ENCODE measurements around the gene RFLNA. TPM values are rescaled to one million over a fixed set of nuclear protein-coding genes. Genes with fewer than 3 reads are reported as not detected.

RFLNA gene
- total RNA-seq, 1 donor from 2014 or later = 1.0 TPM

DNA sequence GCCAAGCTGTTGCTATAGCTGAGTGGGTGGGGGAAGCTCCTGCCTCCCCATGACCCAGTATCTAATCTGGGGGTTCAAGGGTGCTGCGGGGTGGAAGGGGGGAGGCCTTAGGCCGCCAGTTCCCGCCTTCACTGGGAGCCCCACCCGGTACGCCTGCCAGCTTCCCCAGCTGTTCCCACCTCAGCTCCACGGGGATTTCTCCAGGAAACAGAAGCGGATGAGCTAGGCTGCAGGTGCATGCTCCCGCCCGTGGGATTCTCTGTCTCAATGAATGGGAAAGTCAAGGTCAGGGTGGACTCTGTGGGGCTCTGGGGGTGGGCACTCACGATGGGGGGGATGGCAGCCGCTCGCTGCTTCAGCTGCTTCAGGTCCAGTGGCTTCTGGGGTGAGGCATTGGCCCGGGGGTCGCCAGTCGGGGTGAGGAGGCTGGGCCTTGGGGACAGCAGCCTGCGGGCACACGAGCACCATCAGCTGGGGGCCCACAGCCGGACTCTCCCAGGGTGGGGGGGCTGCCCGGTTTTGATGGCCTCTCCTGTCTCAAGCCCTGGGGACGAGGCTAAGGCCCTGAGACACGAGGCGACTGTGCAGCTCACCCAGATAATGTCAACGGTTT is 68.6 kb downstream of the RFLNA start:
- Mint-ChIP-seq H3K9me3 (ENCODE audit: low read depth) (no peaks in the 10 kb centered on the region), H3K4me1 (ENCODE audit: low read depth) (peaks cover 17% of the 10 kb centered on the region), H3K4me3 (ENCODE audit: unreplicated experiment) (no peak overlapping the region), H3K36me3 (ENCODE audit: low read depth) (peaks cover 12% of the 10 kb centered on the region), H3K27ac (ENCODE audit: unreplicated experiment) (no peak overlapping the region), H3K27me3 (ENCODE audit: low read depth) (no peaks in the 10 kb centered on the region)
- TF ChIP-seq, protein P1, sequence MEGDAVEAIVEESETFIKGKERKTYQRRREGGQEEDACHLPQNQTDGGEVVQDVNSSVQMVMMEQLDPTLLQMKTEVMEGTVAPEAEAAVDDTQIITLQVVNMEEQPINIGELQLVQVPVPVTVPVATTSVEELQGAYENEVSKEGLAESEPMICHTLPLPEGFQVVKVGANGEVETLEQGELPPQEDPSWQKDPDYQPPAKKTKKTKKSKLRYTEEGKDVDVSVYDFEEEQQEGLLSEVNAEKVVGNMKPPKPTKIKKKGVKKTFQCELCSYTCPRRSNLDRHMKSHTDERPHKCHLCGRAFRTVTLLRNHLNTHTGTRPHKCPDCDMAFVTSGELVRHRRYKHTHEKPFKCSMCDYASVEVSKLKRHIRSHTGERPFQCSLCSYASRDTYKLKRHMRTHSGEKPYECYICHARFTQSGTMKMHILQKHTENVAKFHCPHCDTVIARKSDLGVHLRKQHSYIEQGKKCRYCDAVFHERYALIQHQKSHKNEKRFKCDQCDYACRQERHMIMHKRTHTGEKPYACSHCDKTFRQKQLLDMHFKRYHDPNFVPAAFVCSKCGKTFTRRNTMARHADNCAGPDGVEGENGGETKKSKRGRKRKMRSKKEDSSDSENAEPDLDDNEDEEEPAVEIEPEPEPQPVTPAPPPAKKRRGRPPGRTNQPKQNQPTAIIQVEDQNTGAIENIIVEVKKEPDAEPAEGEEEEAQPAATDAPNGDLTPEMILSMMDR (IDR thresholded peaks at IDR 0.05) = no peak
- DNase-seq (ENCODE audit: low spot score) = no peak

DNA sequence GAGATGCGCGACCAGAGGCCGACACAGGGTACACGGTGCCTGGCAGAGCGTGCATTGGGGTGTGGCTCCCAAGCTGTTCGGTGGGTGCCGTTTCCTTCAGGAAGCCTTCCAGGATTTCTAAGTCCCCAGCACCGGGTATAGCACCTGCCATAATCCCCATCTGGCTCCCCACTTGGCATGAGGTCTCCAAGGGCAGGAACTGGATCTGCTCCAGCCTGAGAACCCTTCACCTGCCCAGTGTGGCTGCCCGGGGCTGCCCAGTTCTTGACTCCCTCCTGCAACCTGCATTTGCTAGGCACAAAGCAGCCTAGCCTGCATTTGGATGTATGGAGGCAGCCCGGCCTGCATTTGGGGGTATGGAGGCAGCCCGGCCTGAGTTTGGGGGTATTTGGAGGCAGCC is 69.7 kb downstream of the RFLNA start:
- Mint-ChIP-seq H3K27ac (ENCODE audit: unreplicated experiment) (peak overlapping the region; percentile 49), H3K27me3 (ENCODE audit: low read depth) (no peaks in the 10 kb centered on the region), H3K36me3 (ENCODE audit: low read depth) (peaks cover 15% of the 10 kb centered on the region), H3K4me3 (ENCODE audit: unreplicated experiment) (no peak overlapping the region), H3K9me3 (ENCODE audit: low read depth) (no peaks in the 10 kb centered on the region), H3K4me1 (ENCODE audit: low read depth) (peaks cover 26% of the 10 kb centered on the region)
- TF ChIP-seq, protein P1 (IDR thresholded peaks at IDR 0.05) = no peak
- no peak for DNase-seq (ENCODE audit: low spot score)

Small RNA genes within 50 kb of the gene (microRNA-seq; reads per million reads assigned to microRNA genes)
- gene MIR6880 (ENCODE audit: borderline number of aligned reads) = 1.7 reads per million

Measured in chondrocyte (in vitro differentiated cells).